Measurements from ENCODE around the gene PNKP.

PNKP gene

GRCh38 chr19:49855277-49855675 lies 12.1 kb downstream of the PNKP start:
- no peak for DNase-seq (ENCODE audit: low read depth in 2 of 2)
- no peak for TF ChIP-seq CTCF (IDR thresholded peaks at IDR 0.05; ENCODE audit: low read depth, low read length)
- H3K4me3 ChIP-seq (replicated peaks in 1 of 2; ENCODE audit: low read depth in 2 of 2, low read length in 2 of 2): no peak overlapping the region

GRCh38 chr19:49854378-49855263 lies 12.8 kb downstream of the PNKP start:
- TF ChIP-seq CTCF (IDR thresholded peaks at IDR 0.05; ENCODE audit: low read depth, low read length): no peak
- DNase-seq (ENCODE audit: low read depth in 2 of 2): no peak
- no peak overlapping the region for H3K4me3 ChIP-seq (replicated peaks in 1 of 2; ENCODE audit: low read depth in 2 of 2, low read length in 2 of 2)

GRCh38 chr19:49853852-49854377 lies 13.5 kb downstream of the PNKP start:
- TF ChIP-seq CTCF (IDR thresholded peaks at IDR 0.05; ENCODE audit: low read depth, low read length): no peak
- DNase-seq (ENCODE audit: low read depth in 2 of 2): no peak
- H3K4me3 ChIP-seq (replicated peaks in 1 of 2; ENCODE audit: low read depth in 2 of 2, low read length in 2 of 2): no peak overlapping the region

GRCh38 chr19:49852631-49853126 lies 14.7 kb downstream of the PNKP start:
- no peak for TF ChIP-seq CTCF (IDR thresholded peaks at IDR 0.05; ENCODE audit: low read depth, low read length)
- DNase-seq (ENCODE audit: low read depth in 2 of 2): no peak
- peak overlapping the region; percentile 85 to 88 for H3K4me3 ChIP-seq (replicated peaks in 1 of 2; ENCODE audit: low read depth in 2 of 2, low read length in 2 of 2)

GRCh38 chr19:49851456-49852259 lies 15.7 kb downstream of the PNKP start:
- peak overlapping the region; percentile 85 to 88 for H3K4me3 ChIP-seq (replicated peaks in 1 of 2; ENCODE audit: low read depth in 2 of 2, low read length in 2 of 2)
- no peak for TF ChIP-seq CTCF (IDR thresholded peaks at IDR 0.05; ENCODE audit: low read depth, low read length)
- DNase-seq (ENCODE audit: low read depth in 2 of 2): no peak

GRCh38 chr19:49850487-49851342 lies 16.7 kb downstream of the PNKP start, which contains the start of gene PTOV1:
TSS of gene PTOV1 (plus strand) at chr19:49851159.
- no peak for TF ChIP-seq CTCF (IDR thresholded peaks at IDR 0.05; ENCODE audit: low read depth, low read length)
- peak; percentile 93 to 95 for DNase-seq (ENCODE audit: low read depth in 2 of 2)
- H3K4me3 ChIP-seq (replicated peaks in 1 of 2; ENCODE audit: low read depth in 2 of 2, low read length in 2 of 2): peak within 1 kb of the TSS; percentile 85 to 88

Data from cardiac fibroblast (primary cell).